Neural cell (in vitro differentiated cells): ENCODE measurements around the gene STK31.

Experiments
- CTCF ChIP-seq: fragments of 450-650 bp; IDR thresholded peaks from 2 replicates; pipeline ENCODE4 v1.5.1; 2014; ENCODE audit warnings: antibody characterized with exemption, mild to moderate bottlenecking, moderate library complexity; ENCODE audit not compliant: poor library complexity, severe bottlenecking
- EP300 ChIP-seq: fragments of 450-650 bp; conservative IDR thresholded peaks from 2 replicates; pipeline ENCODE4 v1.6.1; 2014; ENCODE audit warnings: antibody characterized with exemption, mild to moderate bottlenecking, moderate library complexity; ENCODE audit not compliant: poor library complexity, severe bottlenecking
- POLR2AphosphoS5 ChIP-seq: IDR thresholded peaks from 2 replicates; pipeline ENCODE4 v1.6.1; 2012
- RAD21 ChIP-seq: fragments of 450-650 bp; conservative IDR thresholded peaks from 2 replicates; pipeline ENCODE4 v1.6.1; 2014; ENCODE audit warnings: antibody characterized with exemption, mild to moderate bottlenecking, moderate library complexity
- SMC3 ChIP-seq: fragments of 450-650 bp; conservative IDR thresholded peaks from 2 replicates; pipeline ENCODE4 v1.6.1; 2014; ENCODE audit warnings: antibody characterized with exemption, mild to moderate bottlenecking, moderate library complexity; ENCODE audit not compliant: poor library complexity
- TAF1 ChIP-seq: IDR thresholded peaks from 2 replicates; pipeline ENCODE4 v1.6.1; 2012; ENCODE audit warnings: low read depth

GRCh38 chr7:23713285-23714149, 3.5 kb downstream of the STK31 start:
- TF ChIP-seq TAF1: no peak
- no peak for TF ChIP-seq RAD21
- TF ChIP-seq CTCF: no peak
- TF ChIP-seq SMC3: no peak
- no peak for TF ChIP-seq EP300
- TF ChIP-seq POLR2AphosphoS5: no peak
